Measurements from ENCODE around the gene LCN1. TPM values are rescaled to one million over a fixed set of nuclear protein-coding genes. Genes with fewer than 3 reads are reported as not detected.

LCN1 gene
- polyA plus RNA-seq, 1 donor (not counting 4 experiments of a cell fraction or from before 2014, with no cell fraction given) = not detected

- no peaks in the 10 kb centered on the region for H3K27me3 ChIP-seq (ENCODE audit: control insufficient read depth, extremely low read depth, insufficient read depth, low read length)
- no peaks in the 10 kb centered on the region for H4K20me1 ChIP-seq (ENCODE audit: control insufficient read depth, extremely low read depth, insufficient read depth, low read length)
- no peak overlapping the region for H2AFZ ChIP-seq (ENCODE audit: control insufficient read depth, low read length)
- FAIRE-seq (no peak), DNase-seq (ENCODE audit: low read depth, low spot score) (no peak)
- no peak overlapping the region for H3K9ac ChIP-seq (ENCODE audit: control insufficient read depth, extremely low read depth, insufficient read depth, low read length)
- TF ChIP-seq, protein P1, sequence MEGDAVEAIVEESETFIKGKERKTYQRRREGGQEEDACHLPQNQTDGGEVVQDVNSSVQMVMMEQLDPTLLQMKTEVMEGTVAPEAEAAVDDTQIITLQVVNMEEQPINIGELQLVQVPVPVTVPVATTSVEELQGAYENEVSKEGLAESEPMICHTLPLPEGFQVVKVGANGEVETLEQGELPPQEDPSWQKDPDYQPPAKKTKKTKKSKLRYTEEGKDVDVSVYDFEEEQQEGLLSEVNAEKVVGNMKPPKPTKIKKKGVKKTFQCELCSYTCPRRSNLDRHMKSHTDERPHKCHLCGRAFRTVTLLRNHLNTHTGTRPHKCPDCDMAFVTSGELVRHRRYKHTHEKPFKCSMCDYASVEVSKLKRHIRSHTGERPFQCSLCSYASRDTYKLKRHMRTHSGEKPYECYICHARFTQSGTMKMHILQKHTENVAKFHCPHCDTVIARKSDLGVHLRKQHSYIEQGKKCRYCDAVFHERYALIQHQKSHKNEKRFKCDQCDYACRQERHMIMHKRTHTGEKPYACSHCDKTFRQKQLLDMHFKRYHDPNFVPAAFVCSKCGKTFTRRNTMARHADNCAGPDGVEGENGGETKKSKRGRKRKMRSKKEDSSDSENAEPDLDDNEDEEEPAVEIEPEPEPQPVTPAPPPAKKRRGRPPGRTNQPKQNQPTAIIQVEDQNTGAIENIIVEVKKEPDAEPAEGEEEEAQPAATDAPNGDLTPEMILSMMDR (optimal IDR thresholded peaks at IDR 0.05 in 1 of 3, IDR thresholded peaks at IDR 0.05 in 1 of 3, conservative IDR thresholded peaks at IDR 0.05 in 1 of 3; ENCODE audit: extremely low read depth in 1 of 3, insufficient read depth in 2 of 3, low read length in 3 of 3) = no peak
- TF ChIP-seq EZH2 (IDR thresholded peaks at IDR 0.05; ENCODE audit: low read length) = no peak
- H3K27ac ChIP-seq (ENCODE audit: control insufficient read depth, insufficient read depth, low read length) = no peak overlapping the region
- no peak overlapping the region for H3K4me2 ChIP-seq (ENCODE audit: control insufficient read depth, extremely low read depth, insufficient read depth, low read depth, low read length)
- no peaks in the 10 kb centered on the region for H3K4me1 ChIP-seq (ENCODE audit: control insufficient read depth, extremely low read depth, insufficient read depth, low read length)
- H3K9me1 ChIP-seq (ENCODE audit: control insufficient read depth, extremely low read depth, insufficient read depth, low read length) = no peaks in the 10 kb centered on the region
- no peaks in the 10 kb centered on the region for H3K9me3 ChIP-seq (ENCODE audit: control insufficient read depth, low read depth, low read length)
- H3K79me2 ChIP-seq (ENCODE audit: control insufficient read depth, insufficient read depth, low read length) = no peaks in the 10 kb centered on the region
- no peaks in the 10 kb centered on the region for H3K36me3 ChIP-seq (ENCODE audit: control insufficient read depth in 2 of 2, extremely low read depth in 1 of 2, insufficient read depth in 2 of 2, low read length in 2 of 2)
- H3K4me3 ChIP-seq (ENCODE audit: control insufficient read depth in 2 of 3, extremely low read depth in 1 of 3, insufficient read depth in 2 of 3, low read depth in 1 of 3, low read length in 3 of 3) = no peak overlapping the region
- dilution Hi-C loops (cut with MboI; ENCODE audit: extremely low pct_ligation_motif_present, low sequenced_read_pairs) = no loop called here
These were observed 53.7 kb downstream of the LCN1 start for GRCh38 chr9:135574943-135575342.

Other genes starting within 250 kb of the LCN1 start
- 4.3 to 4.7 TPM (median 4.5 TPM) in 3 replicates for gene PPP1R26, start 41.7 kb upstream of the LCN1 start, polyA plus RNA-seq
- 44.7 to 115 TPM (median 61.1 TPM) in 3 replicates for gene MRPS2, start 20.8 kb upstream of the LCN1 start, polyA plus RNA-seq
- not detected in 3 replicates for gene OBP2A, start 24.7 kb downstream of the LCN1 start, polyA plus RNA-seq
- gene PAEP, start 40.3 kb downstream of the LCN1 start, polyA plus RNA-seq = not detected in 3 replicates
- gene GLT6D1, start 118.1 kb downstream of the LCN1 start, polyA plus RNA-seq = not detected in 3 replicates
- gene LCN9, start 141.9 kb downstream of the LCN1 start, polyA plus RNA-seq = not detected in 3 replicates
- gene SOHLH1, start 178.0 kb downstream of the LCN1 start, polyA plus RNA-seq = not detected in 3 replicates
- gene KCNT1, start 180.7 kb downstream of the LCN1 start, polyA plus RNA-seq = not detected in 3 replicates